Lung microvascular endothelial cell (primary cell): ENCODE results near the gene DAGLA. TPM values are rescaled to one million over a fixed set of nuclear protein-coding genes. Genes with fewer than 3 reads are reported as not detected.

Experiments used
- DNase-seq, 2 donors: peaks; one replicate each; pipeline versions ENCODE4 v3.0.0 to v3.0.0-alpha.2; 2010; ENCODE audit warnings: low read depth in 2 of 2
- total RNA-seq: library from RNA; depleted of rRNA; stranded (reverse); fragments of >200 nt; gene quantifications from 2 replicates; pipeline ENCODE4 v1.2.1, GENCODE V29; 2014

DAGLA gene
- total RNA-seq, 1 donor from 2014 or later = 3.0 TPM

GRCh38 chr11:61794579-61794978 is 114.4 kb downstream of the DAGLA start:
- no peak for DNase-seq

DNA sequence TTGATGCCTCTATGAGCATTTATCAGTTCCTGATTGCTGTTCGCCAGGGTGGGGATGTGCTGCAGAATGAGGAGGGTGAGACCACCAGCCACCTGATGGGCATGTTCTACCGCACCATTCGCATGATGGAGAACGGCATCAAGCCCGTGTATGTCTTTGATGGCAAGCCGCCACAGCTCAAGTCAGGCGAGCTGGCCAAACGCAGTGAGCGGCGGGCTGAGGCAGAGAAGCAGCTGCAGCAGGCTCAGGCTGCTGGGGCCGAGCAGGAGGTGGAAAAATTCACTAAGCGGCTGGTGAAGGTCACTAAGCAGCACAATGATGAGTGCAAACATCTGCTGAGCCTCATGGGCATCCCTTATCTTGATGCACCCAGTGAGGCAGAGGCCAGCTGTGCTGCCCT is 115.3 kb downstream of the DAGLA start:
- no peak for DNase-seq

- no peak for DNase-seq
Measured at GRCh38 chr11:61795876-61796526, 115.8 kb downstream of the DAGLA start.

Other genes with a start within 250 kb of the DAGLA start
- gene LRRC10B, start 171.6 kb upstream of the DAGLA start, total RNA-seq = not detected in 2 replicates
- gene SYT7, start 99.3 kb upstream of the DAGLA start, total RNA-seq = 0.20 and 0.22 TPM in 2 replicates
- gene MYRF, start 72.2 kb downstream of the DAGLA start, total RNA-seq = 0.20 and 0.22 TPM in 2 replicates
- gene TMEM258, start 112.2 kb downstream of the DAGLA start, total RNA-seq = 116 and 161 TPM in 2 replicates
- 8.3 and 19.2 TPM in 2 replicates for gene FEN1, start 112.5 kb downstream of the DAGLA start, total RNA-seq
- gene FADS1, start 136.6 kb downstream of the DAGLA start, total RNA-seq = 24.2 and 30.9 TPM in 2 replicates
- gene FADS2, start 147.9 kb downstream of the DAGLA start, total RNA-seq = 41.3 and 80.0 TPM in 2 replicates
- 67.6 and 128 TPM in 2 replicates for gene FADS3, start 211.2 kb downstream of the DAGLA start, total RNA-seq
- gene RAB3IL1, start 237.2 kb downstream of the DAGLA start, total RNA-seq = 2.4 and 10.7 TPM in 2 replicates